ENCODE measurements around the gene C20orf144. TPM values are rescaled to one million over a fixed set of nuclear protein-coding genes. Genes with fewer than 3 reads are reported as not detected.

Gene C20orf144
- total RNA-seq, 1 donor from 2014 or later: 0.09 TPM

- Mint-ChIP-seq H3K4me3 (no peak overlapping the region), H3K4me1 (peaks cover 22% of the 10 kb centered on the region), H3K27me3 (ENCODE audit: low read depth) (no peaks in the 10 kb centered on the region), H3K27ac (no peak overlapping the region), H3K9me3 (no peaks in the 10 kb centered on the region), H3K36me3 (peaks cover 4% of the 10 kb centered on the region)
- no peak for TF ChIP-seq CTCF (IDR thresholded peaks at IDR 0.05; ENCODE audit: unreplicated experiment)
- no peak for DNase-seq (ENCODE audit: low spot score in 2 of 2, unreplicated experiment in 2 of 2)
Observed at GRCh38 chr20:33677991-33678702, 16.0 kb downstream of the C20orf144 start.

- Mint-ChIP-seq H3K4me1 (peaks cover 17% of the 10 kb centered on the region), H3K27ac (no peak overlapping the region), H3K27me3 (ENCODE audit: low read depth) (no peaks in the 10 kb centered on the region), H3K36me3 (peaks cover 4% of the 10 kb centered on the region), H3K9me3 (no peaks in the 10 kb centered on the region), H3K4me3 (no peak overlapping the region)
- TF ChIP-seq CTCF (IDR thresholded peaks at IDR 0.05; ENCODE audit: unreplicated experiment): no peak
- no peak for DNase-seq (ENCODE audit: low spot score in 2 of 2, unreplicated experiment in 2 of 2)
Observed at GRCh38 chr20:33679758-33680485, 17.8 kb downstream of the C20orf144 start.

DNA sequence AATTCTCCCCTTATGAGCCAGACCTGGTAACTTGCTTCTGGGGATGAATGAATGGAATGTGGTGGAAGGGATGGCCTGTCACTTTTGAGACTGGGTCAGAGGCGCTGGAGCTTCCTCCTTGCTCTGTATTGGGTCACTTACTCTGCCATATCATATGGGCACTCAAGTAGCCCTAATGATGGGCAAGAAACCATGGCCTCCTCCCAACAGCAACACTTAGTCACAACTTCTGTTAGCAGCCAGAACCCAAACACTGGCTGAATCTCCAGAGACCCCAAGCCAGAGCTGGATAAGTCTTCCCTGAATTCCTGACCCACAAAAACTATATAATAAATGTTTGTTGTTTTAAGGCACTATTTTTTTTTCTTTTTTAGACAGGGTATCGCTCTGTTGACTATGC is 18.6 kb downstream of the C20orf144 start:
- H3K27ac Mint-ChIP-seq: no peak overlapping the region
- H3K4me1 Mint-ChIP-seq: peaks cover 14% of the 10 kb centered on the region
- TF ChIP-seq CTCF (IDR thresholded peaks at IDR 0.05; ENCODE audit: unreplicated experiment): no peak
- H3K36me3 Mint-ChIP-seq: peaks cover 4% of the 10 kb centered on the region
- H3K4me3 Mint-ChIP-seq: no peak overlapping the region
- no peaks in the 10 kb centered on the region for H3K27me3 Mint-ChIP-seq (ENCODE audit: low read depth)
- H3K9me3 Mint-ChIP-seq: no peaks in the 10 kb centered on the region
- DNase-seq (ENCODE audit: low spot score in 2 of 2, unreplicated experiment in 2 of 2): no peak

GRCh38 chr20:33681288-33681687 is 19.2 kb downstream of the C20orf144 start:
- no peak for DNase-seq (ENCODE audit: low spot score in 2 of 2, unreplicated experiment in 2 of 2)
- Mint-ChIP-seq H3K4me3 (no peak overlapping the region), H3K36me3 (peaks cover 4% of the 10 kb centered on the region), H3K27me3 (ENCODE audit: low read depth) (no peaks in the 10 kb centered on the region), H3K27ac (no peak overlapping the region), H3K4me1 (peaks cover 9% of the 10 kb centered on the region), H3K9me3 (no peaks in the 10 kb centered on the region)
- TF ChIP-seq CTCF (IDR thresholded peaks at IDR 0.05; ENCODE audit: unreplicated experiment): no peak

DNA sequence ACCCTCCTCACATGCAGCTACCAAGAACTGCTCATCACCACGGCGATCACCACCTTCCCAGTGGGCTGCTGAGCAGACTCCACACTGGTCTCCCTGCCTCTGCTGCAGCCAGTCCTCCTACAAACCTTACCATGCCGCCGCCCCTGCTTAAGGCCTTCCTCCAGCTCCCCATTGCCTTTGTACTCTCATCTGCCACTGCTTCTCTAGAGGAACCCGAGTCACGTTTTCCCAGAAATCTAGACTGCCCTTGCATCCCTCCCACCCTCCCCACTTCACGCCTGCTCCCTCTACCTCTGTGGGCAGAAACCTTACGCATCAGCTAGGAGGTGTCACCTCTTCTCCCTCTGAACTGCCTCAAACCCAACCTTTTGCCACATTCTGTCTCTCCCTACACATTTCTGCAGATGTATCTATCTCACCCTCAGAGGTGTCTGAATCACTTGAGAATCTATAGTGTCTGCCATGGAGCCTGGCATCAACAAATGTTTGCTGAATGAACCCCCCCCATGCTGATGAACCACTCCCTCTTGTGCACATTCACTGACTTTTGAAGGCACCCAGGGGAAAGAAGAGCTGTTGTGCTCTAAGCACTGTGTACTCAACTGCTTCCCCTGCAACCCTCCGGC is 19.7 kb downstream of the C20orf144 start:
- H3K4me3 Mint-ChIP-seq: no peak overlapping the region
- H3K27ac Mint-ChIP-seq: peak overlapping the region; percentile 10
- peaks cover 4% of the 10 kb centered on the region for H3K36me3 Mint-ChIP-seq

More for the DNA sequence above, 19.7 kb downstream of the C20orf144 start:
- no peak for DNase-seq (ENCODE audit: low spot score in 2 of 2, unreplicated experiment in 2 of 2)
- H3K9me3 Mint-ChIP-seq: no peaks in the 10 kb centered on the region
- TF ChIP-seq CTCF (IDR thresholded peaks at IDR 0.05; ENCODE audit: unreplicated experiment): no peak
- peaks cover 13% of the 10 kb centered on the region for H3K4me1 Mint-ChIP-seq
- H3K27me3 Mint-ChIP-seq (ENCODE audit: low read depth): no peaks in the 10 kb centered on the region
